NT2/D1 (cell line): ENCODE measurements around the gene FJX1.
"Not testable (repeated sequence)": the region's sequence is repeated elsewhere in the genome, so short reads cannot be mapped to it uniquely, and the experiment has no call there.

Experiments
- DNase-seq: peaks from one replicate; pipeline ENCODE4 v3.0.0-alpha.2; 2011; ENCODE audit warnings: low read depth, low spot score
- H3K27me3 ChIP-seq: 2 replicates; pipeline ENCODE4 v1.6.0; 2011; ENCODE audit warnings: mild to moderate bottlenecking; ENCODE audit not compliant: insufficient read length, insufficient read depth
- H3K36me3 ChIP-seq: 2 replicates; pipeline ENCODE4 v1.6.1; 2011; ENCODE audit warnings: mild to moderate bottlenecking, low read length, mixed read lengths; ENCODE audit not compliant: insufficient read depth, insufficient read length
- H3K4me1 ChIP-seq: 2 replicates; pipeline ENCODE4 v1.5.1; 2011; ENCODE audit not compliant: insufficient read depth, insufficient read length
- H3K4me3 ChIP-seq: 2 replicates; pipeline ENCODE4 v1.5.1; 2011; ENCODE audit warnings: low read depth; ENCODE audit not compliant: insufficient read length
- H3K9ac ChIP-seq: 2 replicates; pipeline ENCODE4 v1.6.0; 2011; ENCODE audit warnings: low read depth; ENCODE audit not compliant: insufficient read length
- H3K9me3 ChIP-seq: 2 replicates; pipeline ENCODE4 v1.5.1; 2011; ENCODE audit warnings: mild to moderate bottlenecking, low read length; ENCODE audit not compliant: insufficient read depth
- SUZ12 ChIP-seq: IDR thresholded peaks from 2 replicates; pipeline ENCODE4 v1.6.1; 2011; ENCODE audit not compliant: insufficient read length, insufficient read depth; ENCODE audit errors: extremely low read depth
- YY1 ChIP-seq: IDR thresholded peaks from 2 replicates; pipeline ENCODE4 v1.6.1; 2011; ENCODE audit not compliant: insufficient read length, insufficient read depth
- ZNF274 ChIP-seq: IDR thresholded peaks from 2 replicates; pipeline ENCODE4 v1.6.1; 2011; ENCODE audit warnings: mild to moderate bottlenecking, low read depth, low read length

FJX1 gene

DNA sequence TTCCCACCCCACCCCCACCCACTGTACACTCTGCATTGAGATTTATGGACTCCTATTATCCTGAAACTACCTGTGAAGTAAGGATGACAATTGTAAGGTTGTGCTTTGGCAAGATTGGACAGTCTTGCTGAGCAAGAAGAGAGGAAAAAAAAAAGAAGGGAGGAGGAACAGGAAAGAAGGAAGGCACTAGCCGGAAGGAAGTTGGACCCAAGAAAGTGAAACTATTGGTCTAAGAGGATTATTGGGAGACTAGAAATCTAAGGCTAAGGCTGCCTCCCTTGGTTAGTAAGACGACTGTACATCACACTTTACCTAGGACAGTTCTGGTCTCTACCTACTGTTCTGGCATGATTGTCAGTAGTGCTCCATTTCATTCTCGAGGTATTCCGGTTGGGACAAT is 32.2 kb downstream of the FJX1 start:
- H3K4me3 ChIP-seq = no peak overlapping the region
- DNase-seq = no peak
- H3K27me3 ChIP-seq = no peaks in the 10 kb centered on the region
- no peaks in the 10 kb centered on the region for H3K9me3 ChIP-seq
- no peak overlapping the region for H3K9ac ChIP-seq
- TF ChIP-seq SUZ12 (no peak), YY1 (no peak), ZNF274 (no peak)
- no peaks in the 10 kb centered on the region for H3K4me1 ChIP-seq
- no peaks in the 10 kb centered on the region for H3K36me3 ChIP-seq

DNA sequence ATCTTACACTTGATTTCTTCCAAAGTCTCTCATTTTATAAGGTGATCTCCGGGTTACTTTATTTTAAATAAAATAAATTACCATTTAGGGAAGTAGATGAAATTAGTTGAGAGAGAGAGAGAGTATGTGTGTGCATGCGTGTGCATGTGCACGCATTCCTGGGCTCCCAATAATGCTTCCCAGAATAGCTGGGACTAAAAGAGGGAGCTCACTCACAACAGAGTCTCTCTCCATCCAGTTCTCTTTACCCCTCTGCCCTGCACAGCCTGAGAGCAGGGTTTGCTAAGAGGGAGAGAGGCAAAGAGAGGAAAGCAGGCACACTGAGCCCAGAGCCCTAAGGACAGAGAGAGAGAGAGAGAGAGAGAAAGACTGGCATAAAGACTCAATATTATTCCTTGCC is 33.0 kb downstream of the FJX1 start:
- H3K4me3 ChIP-seq = no peak overlapping the region
- H3K9ac ChIP-seq = no peak overlapping the region
- no peaks in the 10 kb centered on the region for H3K36me3 ChIP-seq
- no peaks in the 10 kb centered on the region for H3K4me1 ChIP-seq
- TF ChIP-seq ZNF274 = no peak
- TF ChIP-seq YY1 = no peak
- no peak for TF ChIP-seq SUZ12
- no peaks in the 10 kb centered on the region for H3K27me3 ChIP-seq
- DNase-seq = no peak
- H3K9me3 ChIP-seq = no peaks in the 10 kb centered on the region

DNA sequence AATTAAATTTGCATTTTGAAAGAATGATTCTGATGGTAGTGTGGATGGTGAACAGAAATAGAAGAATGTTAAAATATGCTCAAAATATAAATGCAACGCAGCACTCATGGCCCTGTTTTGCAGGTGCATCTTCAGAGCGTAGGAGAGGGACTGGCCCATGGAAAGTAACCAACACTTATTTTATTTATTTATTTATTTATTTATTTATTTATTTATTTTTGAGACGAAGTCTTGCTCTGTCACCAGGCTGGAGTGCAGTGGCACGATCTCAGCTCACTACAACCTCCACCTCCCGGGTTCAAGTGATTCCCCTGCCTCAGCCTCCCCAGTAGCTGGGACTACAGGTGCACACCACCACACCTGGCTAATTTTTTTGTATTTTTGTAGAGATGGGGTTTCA is 34.5 kb downstream of the FJX1 start:
- H3K27me3 ChIP-seq, H3K36me3 ChIP-seq, H3K9ac ChIP-seq, H3K9me3 ChIP-seq, H3K4me1 ChIP-seq, H3K4me3 ChIP-seq, DNase-seq: not testable (repeated sequence)

DNA sequence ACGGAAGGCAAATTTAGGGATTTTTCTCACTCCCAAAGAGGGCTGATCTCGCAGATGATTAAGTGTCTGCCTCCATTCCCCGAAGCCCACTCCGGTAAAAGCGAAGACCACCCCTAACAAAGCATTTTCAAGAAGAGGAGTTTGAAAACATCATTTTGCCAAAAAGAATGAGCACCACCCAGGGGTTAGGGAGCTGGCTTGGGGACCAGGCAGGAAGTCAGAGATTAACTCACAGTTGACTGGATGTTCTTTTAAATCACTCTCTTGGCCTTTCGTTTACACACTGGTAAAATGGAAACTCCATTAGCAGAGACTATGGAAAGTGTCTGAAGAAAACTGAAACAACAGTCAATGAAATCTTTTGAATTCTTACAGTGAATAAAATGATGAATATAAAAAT is 36.5 kb downstream of the FJX1 start:
- TF ChIP-seq ZNF274 (no peak), SUZ12 (no peak), YY1 (no peak)
- DNase-seq = no peak
- no peak overlapping the region for H3K4me3 ChIP-seq
- H3K9me3 ChIP-seq = no peaks in the 10 kb centered on the region
- no peaks in the 10 kb centered on the region for H3K4me1 ChIP-seq
- no peaks in the 10 kb centered on the region for H3K36me3 ChIP-seq
- no peaks in the 10 kb centered on the region for H3K27me3 ChIP-seq
- no peak overlapping the region for H3K9ac ChIP-seq

DNA sequence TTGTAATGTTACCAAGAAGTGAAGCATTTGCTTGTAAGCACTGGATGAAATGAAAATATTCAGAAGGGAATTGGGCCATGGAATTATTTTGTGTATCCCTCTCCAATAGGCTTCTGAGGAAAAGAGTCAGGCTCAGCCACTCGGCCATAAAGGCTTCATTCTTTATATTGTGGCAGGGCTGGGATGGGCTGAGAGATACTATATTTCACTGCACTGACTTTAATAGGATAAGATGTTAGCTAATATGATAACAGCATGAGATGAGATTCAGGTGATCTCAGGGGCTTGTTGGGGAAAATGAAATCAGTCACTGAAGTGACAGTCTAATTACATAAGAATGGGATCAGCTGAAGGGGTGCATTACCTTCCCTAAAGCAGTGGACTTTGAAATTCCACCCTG is 37.0 kb downstream of the FJX1 start:
- Histone ChIP-seq H3K27me3 (no peaks in the 10 kb centered on the region), H3K36me3 (no peaks in the 10 kb centered on the region), H3K4me3 (no peak overlapping the region), H3K9me3 (no peaks in the 10 kb centered on the region), H3K4me1 (no peaks in the 10 kb centered on the region), H3K9ac (no peak overlapping the region)
- TF ChIP-seq ZNF274 = no peak
- TF ChIP-seq SUZ12 = no peak
- no peak for TF ChIP-seq YY1
- no peak for DNase-seq

DNA sequence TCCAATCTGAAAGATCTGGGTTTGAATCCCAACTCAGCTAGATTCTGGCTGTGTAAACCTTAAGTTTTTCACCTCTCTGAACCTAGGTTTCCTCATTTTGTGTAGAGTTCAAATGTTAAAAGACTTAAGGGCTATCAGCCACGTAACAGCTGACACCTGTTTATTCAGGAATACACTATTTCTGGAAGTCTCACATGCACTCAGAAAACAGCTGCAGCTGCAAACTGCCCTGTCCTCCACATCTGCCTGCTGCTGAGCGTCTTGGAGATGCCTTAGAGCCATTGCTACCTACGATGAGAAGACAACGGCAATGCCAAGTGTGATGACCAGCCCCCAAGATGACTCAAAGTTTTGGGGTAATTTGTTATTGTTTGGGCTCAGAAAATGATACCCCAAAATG is 37.6 kb downstream of the FJX1 start:
- no peaks in the 10 kb centered on the region for H3K4me1 ChIP-seq
- no peak overlapping the region for H3K9ac ChIP-seq
- no peak for DNase-seq
- TF ChIP-seq SUZ12 = no peak
- TF ChIP-seq YY1 = no peak
- TF ChIP-seq ZNF274 = no peak
- no peaks in the 10 kb centered on the region for H3K9me3 ChIP-seq
- no peaks in the 10 kb centered on the region for H3K27me3 ChIP-seq
- H3K4me3 ChIP-seq = no peak overlapping the region
- no peaks in the 10 kb centered on the region for H3K36me3 ChIP-seq

DNA sequence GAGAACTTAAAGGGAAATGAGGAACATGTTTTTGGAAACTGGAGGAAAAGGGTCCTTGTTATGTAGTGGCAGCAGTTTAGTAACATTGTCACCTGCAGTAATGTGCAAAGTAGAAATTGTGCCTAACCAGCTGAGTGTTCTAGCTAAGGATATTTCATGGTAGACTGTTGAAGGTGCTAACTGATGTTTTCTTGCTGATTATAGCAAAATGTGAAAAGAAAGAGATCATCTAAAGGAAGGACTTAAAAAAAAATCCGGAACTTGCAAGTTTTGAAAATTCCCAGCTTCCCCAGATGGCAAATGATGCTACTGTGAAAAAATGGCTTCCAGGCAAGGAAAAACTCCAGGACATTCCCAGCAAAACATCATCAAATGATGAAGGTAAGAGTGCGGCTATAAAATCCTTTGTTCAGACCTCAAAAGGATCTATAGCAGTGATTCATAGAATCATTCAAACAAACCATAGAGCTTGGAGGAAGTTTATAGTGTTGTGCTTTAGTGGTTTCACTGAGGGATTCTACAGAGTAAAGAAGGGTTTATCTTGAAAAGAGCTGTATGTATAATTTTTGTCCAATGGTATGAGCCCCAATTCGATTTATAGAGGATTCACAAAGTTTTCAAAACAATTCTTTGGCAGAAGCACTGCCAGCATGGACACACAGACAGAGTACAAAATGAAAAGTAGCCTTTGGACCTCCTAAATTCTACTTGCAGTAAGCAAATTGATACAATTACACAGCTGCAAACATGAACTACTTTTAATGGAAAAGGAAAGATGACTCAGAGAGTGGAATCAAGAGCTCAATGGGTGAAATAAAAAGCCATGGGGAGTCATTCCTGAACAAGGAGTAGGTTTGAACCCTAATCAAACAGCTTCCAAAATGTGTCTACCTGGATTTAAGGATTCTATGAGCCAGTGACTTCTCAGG is 40.0 kb downstream of the FJX1 start:
- Histone ChIP-seq H3K9me3 (no peaks in the 10 kb centered on the region), H3K27me3 (peaks cover 10% of the 10 kb centered on the region), H3K36me3 (no peaks in the 10 kb centered on the region), H3K4me3 (no peak overlapping the region), H3K4me1 (peaks cover under 1% of the 10 kb centered on the region), H3K9ac (no peak overlapping the region)
- no peak for TF ChIP-seq ZNF274
- TF ChIP-seq YY1 = no peak
- no peak for TF ChIP-seq SUZ12
- no peak for DNase-seq
